Measurements from ENCODE around the gene PPP1R1A. TPM values are rescaled to one million over a fixed set of nuclear protein-coding genes. Genes with fewer than 3 reads are reported as not detected.

Gene PPP1R1A
- total RNA-seq, 1 experiment from 2014 or later: 0.43 TPM

- no peaks in the 10 kb centered on the region for H3K36me3 Mint-ChIP-seq (ENCODE audit: insufficient read depth, unreplicated experiment)
- H3K27me3 Mint-ChIP-seq (ENCODE audit: insufficient read depth, unreplicated experiment): peaks cover 18% of the 10 kb centered on the region
- POLR2A ChIA-PET: no interaction called here
Observed at GRCh38 chr12:54631988-54632728, 43.7 kb upstream of the PPP1R1A start.

DNA sequence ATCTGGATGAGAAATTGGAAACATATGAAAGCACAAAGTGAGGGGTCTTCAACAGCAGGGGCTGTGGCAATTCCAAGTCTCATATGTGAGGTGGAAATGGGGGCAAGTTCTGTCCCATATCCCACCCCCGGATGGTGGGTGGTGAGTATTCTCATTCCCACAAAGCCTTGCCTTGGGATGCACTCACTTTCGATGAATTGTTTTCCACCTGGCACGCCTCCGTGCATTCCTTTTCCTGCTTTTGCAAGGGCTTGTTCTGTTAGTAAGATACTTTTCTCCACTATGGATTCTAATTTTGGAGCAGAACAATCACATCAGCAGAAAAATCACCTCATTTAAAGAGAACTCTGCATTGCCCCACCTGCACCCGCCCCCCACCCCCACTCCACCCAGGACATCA, 43.1 kb upstream of the PPP1R1A start:
- Histone ChIP-seq H3K27me3 (replicated peaks; ENCODE audit: control insufficient read depth, insufficient read depth, low read length) (peaks cover 1% of the 10 kb centered on the region; the same call in 1 of the 2 replicates), H3K36me3 (ENCODE audit: control insufficient read depth, insufficient read depth, low read length) (no peaks in the 10 kb centered on the region), H3K9me3 (peaks cover 6% of the 10 kb centered on the region; the same call in 1 of the 2 replicates), H3K4me3 (ENCODE audit: low read depth, low read length) (no peak overlapping the region), H3K4me1 (no peaks in the 10 kb centered on the region)
- BruUV-seq (replicated peaks): no TSS peak
- Mint-ChIP-seq H3K36me3 (ENCODE audit: insufficient read depth, unreplicated experiment) (no peaks in the 10 kb centered on the region), H3K4me1 (ENCODE audit: low read depth, unreplicated experiment) (no peaks in the 10 kb centered on the region), H3K4me3 (ENCODE audit: unreplicated experiment) (no peak overlapping the region), H3K27ac (ENCODE audit: unreplicated experiment) (no peak overlapping the region), H3K27me3 (ENCODE audit: insufficient read depth, unreplicated experiment) (peaks cover 18% of the 10 kb centered on the region), H3K9me3 (ENCODE audit: unreplicated experiment) (peaks cover 13% of the 10 kb centered on the region)
- intact Hi-C loops (cut with micrococcal nuclease; ENCODE audit: unreplicated experiment): no loop called here
- ChIA-PET CTCF (no interaction called here), POLR2A (no interaction called here)
- DNase-seq: no peak
- TF ChIP-seq, protein P1, sequence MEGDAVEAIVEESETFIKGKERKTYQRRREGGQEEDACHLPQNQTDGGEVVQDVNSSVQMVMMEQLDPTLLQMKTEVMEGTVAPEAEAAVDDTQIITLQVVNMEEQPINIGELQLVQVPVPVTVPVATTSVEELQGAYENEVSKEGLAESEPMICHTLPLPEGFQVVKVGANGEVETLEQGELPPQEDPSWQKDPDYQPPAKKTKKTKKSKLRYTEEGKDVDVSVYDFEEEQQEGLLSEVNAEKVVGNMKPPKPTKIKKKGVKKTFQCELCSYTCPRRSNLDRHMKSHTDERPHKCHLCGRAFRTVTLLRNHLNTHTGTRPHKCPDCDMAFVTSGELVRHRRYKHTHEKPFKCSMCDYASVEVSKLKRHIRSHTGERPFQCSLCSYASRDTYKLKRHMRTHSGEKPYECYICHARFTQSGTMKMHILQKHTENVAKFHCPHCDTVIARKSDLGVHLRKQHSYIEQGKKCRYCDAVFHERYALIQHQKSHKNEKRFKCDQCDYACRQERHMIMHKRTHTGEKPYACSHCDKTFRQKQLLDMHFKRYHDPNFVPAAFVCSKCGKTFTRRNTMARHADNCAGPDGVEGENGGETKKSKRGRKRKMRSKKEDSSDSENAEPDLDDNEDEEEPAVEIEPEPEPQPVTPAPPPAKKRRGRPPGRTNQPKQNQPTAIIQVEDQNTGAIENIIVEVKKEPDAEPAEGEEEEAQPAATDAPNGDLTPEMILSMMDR (IDR thresholded peaks at IDR 0.05; ENCODE audit: insufficient read depth in 1 of 2, low read depth in 1 of 2, low read length in 1 of 2, severe bottlenecking in 1 of 2, unreplicated experiment in 1 of 2): no peak

More at GRCh38 chr12:54631988-54632728, 43.7 kb upstream of the PPP1R1A start:
- no peak overlapping the region for H3K27ac Mint-ChIP-seq (ENCODE audit: unreplicated experiment)
- Histone ChIP-seq H3K4me3 (ENCODE audit: low read depth, low read length) (no peak overlapping the region), H3K27me3 (replicated peaks; ENCODE audit: control insufficient read depth, insufficient read depth, low read length) (peaks cover 1% of the 10 kb centered on the region; the same call in 1 of the 2 replicates), H3K4me1 (no peaks in the 10 kb centered on the region), H3K36me3 (ENCODE audit: control insufficient read depth, insufficient read depth, low read length) (no peaks in the 10 kb centered on the region), H3K9me3 (peaks cover 6% of the 10 kb centered on the region; the same call in 1 of the 2 replicates)
- peaks cover 9% of the 10 kb centered on the region for H3K9me3 Mint-ChIP-seq (ENCODE audit: unreplicated experiment)
- no peak overlapping the region for H3K4me3 Mint-ChIP-seq (ENCODE audit: unreplicated experiment)
- TF ChIP-seq, protein P1 (IDR thresholded peaks at IDR 0.05; ENCODE audit: insufficient read depth in 1 of 2, low read depth in 1 of 2, low read length in 1 of 2, severe bottlenecking in 1 of 2, unreplicated experiment in 1 of 2): no peak
- intact Hi-C loops (cut with micrococcal nuclease; ENCODE audit: unreplicated experiment): no loop called here
- no peaks in the 10 kb centered on the region for H3K4me1 Mint-ChIP-seq (ENCODE audit: low read depth, unreplicated experiment)
- no TSS peak for BruUV-seq (replicated peaks)
- no peak for DNase-seq
- CTCF ChIA-PET: interaction anchor here (0.5 kb wide), 1 partner anchor 332 kb away, joined by 3 read pairs; no protein-coding TSS in a partner anchor

- ChIA-PET CTCF (no interaction called here), POLR2A (no interaction called here)
- Mint-ChIP-seq H3K4me3 (ENCODE audit: unreplicated experiment) (no peak overlapping the region), H3K27ac (ENCODE audit: unreplicated experiment) (no peak overlapping the region), H3K4me1 (ENCODE audit: low read depth, unreplicated experiment) (no peaks in the 10 kb centered on the region), H3K27me3 (ENCODE audit: insufficient read depth, unreplicated experiment) (peaks cover 16% of the 10 kb centered on the region), H3K36me3 (ENCODE audit: insufficient read depth, unreplicated experiment) (no peaks in the 10 kb centered on the region), H3K9me3 (ENCODE audit: unreplicated experiment) (peaks cover 18% of the 10 kb centered on the region)
- no peaks in the 10 kb centered on the region for H3K36me3 ChIP-seq (ENCODE audit: control insufficient read depth, insufficient read depth, low read length)
- BruUV-seq (replicated peaks): no TSS peak
- no peak overlapping the region for H3K4me3 ChIP-seq (ENCODE audit: low read depth, low read length)
- no peak for DNase-seq
- H3K27me3 ChIP-seq (replicated peaks; ENCODE audit: control insufficient read depth, insufficient read depth, low read length): peaks cover 1% of the 10 kb centered on the region; the same call in 1 of the 2 replicates
- H3K4me1 ChIP-seq: no peaks in the 10 kb centered on the region
- peaks cover 6% of the 10 kb centered on the region; the same call in 1 of the 2 replicates for H3K9me3 ChIP-seq
- intact Hi-C loops (cut with micrococcal nuclease; ENCODE audit: unreplicated experiment): no loop called here
- TF ChIP-seq, protein P1 (IDR thresholded peaks at IDR 0.05; ENCODE audit: insufficient read depth in 1 of 2, low read depth in 1 of 2, low read length in 1 of 2, severe bottlenecking in 1 of 2, unreplicated experiment in 1 of 2): no peak
Observed at GRCh38 chr12:54629925-54630324, 41.5 kb upstream of the PPP1R1A start.
